RPMI8226 (cell line): ENCODE results near the gene KCNK15.
A peak's percentile ranks its signal among the peaks of the same experiment; 100 is the strongest.

Source experiments
- DNase-seq: peaks from one replicate; pipeline ENCODE4 v3.0.0-alpha.2; 2015

Gene KCNK15

DNA sequence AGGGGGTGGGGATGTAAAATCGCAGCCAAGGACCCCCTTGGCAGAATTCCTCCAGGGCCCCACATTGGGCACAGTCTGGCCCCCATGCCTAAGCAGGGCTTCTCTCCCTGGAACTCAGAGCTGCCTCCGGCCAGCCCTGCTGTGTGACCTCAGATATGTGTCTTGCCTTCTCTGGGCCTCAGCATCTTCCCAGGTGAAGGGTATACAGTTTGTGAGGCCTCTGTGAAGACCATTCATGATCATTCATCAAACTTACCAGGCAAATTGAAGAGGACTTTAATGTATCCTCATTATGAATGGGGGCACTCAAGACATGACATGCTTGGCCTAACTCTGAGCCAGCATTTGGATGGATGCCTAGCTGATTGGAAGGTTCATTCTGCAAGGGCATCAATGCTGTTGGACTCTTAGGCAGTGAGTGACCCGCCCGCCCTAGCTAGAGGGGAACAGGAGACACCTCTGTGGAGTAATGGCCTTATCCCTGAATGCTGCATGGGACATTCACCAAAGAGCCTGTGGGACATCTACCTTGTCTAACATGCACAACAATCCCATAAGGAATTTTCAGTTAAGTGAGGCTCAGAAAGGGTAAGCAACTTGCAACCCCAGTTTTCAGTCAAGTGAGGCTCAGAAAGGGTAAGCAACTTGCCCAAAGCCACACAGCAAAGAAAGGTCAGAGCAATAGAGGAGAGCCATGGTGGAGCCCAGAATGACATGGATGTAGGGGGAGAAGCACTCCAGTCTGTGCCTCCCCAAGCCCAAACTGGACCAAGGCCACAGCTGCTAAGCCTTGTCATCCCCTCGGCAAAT, 30.0 kb upstream of the KCNK15 start:
- DNase-seq, result no peak

DNA sequence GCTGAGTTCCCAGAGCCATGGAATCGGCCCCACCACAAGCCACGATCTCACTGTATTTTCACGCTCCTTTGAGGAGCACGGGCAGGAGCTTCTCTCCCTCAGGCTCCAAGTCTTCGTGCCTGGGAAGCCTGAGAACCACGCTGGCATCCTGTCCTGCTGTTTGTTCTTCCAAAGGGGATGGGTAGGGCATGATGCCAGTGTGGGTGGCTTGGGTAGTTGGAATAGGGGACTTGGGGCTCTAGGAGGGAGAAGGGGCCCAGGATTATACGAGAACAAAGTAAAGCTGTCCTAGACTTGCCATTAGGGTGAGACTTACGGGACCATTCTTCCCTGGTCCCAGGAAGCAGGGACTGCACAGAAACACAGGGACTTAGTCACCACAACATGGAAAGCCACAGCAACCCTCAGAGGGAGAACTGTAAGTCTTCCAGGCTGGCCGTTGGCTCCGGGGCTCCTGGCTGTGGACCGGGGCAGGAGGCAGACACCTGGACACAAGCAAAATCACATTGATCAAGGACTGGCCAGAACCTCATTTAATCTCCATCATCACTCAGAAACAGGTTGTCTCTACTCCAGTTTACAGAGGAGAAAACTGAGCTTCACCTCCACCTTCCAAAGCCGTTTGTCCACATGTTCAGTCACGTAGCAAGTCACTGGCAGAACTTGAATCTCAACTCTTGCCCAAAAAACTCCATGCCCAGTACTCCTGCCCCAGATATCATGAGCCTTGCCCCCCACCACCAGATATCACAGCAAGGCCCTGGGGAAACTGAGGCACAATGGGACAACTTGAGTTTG, 29.2 kb upstream of the KCNK15 start:
- DNase-seq, result no peak

DNA sequence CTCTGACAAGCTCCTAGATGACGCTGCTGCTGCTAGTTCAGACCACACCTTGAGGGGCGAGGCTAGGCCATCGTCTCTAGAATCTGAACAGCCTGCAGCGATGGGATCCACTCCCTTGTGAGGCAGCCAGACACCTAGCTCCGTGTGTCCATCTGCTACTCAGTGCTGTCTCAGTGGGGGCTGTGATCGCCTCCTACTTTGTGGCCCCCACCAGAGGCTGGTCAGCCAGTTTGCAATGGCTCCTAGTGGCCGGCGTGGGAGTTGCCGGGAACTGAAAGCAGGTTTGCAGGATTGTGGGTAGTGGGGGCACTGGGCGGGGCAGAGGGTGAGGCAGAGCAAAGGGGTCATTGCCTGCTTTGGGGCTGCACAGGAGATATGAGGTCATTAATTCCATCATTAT, 27.7 kb upstream of the KCNK15 start:
- DNase-seq, result peak; percentile 28

DNA sequence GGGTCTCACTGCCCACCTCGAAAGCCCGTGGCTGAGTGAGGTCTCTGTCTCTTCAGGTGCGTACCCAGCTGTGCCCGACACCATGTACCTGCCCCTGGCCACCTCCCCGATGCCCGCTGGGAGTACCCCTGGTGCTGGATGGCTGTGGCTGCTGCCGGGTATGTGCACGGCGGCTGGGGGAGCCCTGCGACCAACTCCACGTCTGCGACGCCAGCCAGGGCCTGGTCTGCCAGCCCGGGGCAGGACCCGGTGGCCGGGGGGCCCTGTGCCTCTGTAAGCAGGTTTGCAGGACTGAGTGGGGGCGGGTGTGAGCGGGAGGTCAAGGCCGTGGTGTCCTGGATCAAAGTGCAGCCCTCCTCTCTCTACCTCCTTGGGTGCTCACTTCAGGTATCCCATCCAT, 25.8 kb upstream of the KCNK15 start:
- DNase-seq, result no peak

DNA sequence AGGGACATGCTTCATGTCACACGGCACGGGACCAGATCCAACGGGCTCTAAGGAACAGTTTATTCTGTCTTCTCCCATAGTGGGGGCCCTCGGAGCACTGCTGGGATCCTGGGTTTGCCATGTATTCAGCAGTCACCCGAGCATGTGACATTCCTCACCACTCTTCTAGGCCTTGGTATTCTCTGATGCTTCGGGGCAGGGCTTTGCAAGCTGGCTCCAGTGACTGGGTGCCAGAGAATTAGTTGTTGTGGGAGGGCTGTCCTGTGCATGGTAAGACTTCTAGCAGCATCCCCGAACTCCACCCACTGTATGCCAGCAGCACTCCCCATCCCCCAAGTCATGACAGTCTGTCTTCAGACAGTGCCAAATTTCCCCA, 25.1 kb upstream of the KCNK15 start:
- no peak for DNase-seq

DNA sequence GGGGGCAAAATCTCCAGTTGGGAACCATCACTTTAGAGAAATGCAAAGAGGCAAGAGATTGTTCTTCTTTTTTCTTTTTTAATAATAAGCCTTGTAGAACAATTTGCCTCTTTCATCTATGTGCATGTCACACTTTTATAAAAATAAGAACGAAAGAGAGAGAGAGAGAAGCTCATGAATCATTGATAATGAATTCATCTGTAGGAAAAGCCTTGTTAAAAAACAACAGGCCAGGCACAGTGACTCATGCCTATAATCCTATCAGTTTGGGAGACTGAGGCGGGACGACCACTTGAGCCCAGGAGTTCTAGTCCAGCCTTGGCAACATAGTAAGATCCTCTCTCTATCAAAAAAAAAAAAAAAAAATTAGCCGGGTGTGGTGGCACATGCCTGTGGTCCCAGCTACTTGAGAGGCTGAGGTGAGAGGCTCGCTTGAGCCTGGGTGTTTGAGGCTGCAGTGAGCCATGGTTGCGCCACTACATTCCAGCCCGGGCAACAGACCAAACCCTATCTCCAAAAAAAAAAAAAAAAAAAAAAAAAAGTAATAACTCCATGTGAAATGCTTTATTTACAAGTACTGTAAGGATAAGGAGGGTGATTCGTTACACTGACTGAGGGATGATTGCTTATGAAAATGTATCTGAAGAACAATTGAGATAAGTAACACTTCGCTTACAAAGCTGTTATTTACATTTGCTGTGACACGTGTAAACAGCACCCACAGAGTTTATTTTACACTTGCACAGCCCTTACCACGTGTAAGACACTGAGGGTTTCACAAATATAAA, 24.5 kb upstream of the KCNK15 start:
- DNase-seq, result no peak

DNA sequence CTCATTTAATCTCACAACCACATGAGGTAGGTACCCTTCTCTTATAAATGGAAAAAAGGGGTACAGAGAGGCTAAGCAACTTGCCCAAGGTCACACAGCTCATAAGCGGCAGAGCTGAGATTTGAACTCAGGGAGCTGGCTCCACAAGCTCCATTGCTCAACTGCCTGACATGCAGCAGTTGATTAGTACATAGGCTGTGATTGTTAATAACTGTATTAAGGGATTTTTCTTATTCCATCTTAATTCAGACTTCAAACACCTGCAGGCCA, 23.9 kb upstream of the KCNK15 start:
- DNase-seq, result no peak

DNA sequence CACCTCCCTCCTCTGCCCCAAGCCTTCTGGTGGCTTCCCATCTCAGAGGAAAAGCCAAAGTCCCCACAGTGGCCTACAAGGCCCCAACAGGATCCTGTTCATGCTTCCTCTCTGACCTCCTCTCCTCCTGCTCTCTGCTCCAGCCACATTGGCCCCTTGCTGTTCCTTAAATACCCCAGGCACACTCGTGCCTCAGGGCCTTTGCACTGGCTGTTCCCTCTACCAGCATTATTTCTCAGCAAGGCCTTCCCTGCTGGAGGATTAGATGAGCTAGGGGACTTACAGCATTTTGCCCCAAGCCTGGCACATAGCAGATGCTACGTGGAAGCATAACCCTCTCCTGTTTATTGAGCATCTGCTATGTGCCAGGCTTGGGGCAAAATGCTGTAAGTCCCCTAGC, 22.7 kb upstream of the KCNK15 start:
- DNase-seq, result no peak

DNA sequence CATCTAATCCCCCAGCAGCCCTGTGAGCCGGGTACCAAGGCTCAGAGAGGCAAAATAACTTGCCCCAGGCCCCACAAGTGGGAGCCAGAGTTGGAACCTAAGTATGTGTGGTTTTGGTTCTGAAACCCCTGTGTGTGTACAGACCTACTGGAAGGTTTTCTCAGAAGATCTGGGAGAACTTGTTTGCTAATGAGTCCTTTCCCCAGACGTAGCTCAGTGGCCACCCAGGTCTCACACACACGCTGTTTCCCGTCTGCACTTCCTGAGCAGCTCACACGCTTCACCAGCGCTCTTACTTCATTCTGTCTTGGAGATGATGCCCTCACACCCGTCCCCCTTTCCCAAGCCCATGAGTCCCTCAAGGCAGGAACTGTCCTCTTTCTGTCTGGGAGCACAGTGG, 22.3 kb upstream of the KCNK15 start:
- DNase-seq, result no peak

DNA sequence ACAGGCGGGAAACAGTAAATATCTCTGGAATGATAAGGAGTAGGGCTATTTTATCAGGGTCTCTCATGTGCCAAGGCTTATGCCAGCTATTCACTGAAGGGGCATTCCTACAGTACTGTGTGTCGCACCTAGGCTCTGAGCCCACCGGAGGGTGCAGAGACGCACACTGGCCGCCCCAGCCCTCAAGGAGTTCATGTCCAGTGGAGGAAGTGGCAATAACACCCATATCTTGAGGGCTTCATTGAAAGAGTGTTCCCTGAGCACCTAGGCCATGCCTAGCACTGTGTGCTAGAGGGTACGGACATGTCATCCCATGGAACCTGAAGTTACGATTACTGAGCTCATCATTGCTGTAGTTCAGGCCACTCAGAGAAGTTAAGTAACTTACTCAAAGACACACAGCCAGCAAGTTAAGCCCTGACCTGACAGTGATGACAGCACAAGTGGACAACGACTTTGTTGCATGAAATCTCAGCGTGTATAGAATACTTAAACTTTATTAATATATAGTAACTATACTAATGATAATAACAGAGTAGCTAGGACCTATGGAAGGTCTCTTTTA, 21.8 kb upstream of the KCNK15 start:
- no peak for DNase-seq

DNA sequence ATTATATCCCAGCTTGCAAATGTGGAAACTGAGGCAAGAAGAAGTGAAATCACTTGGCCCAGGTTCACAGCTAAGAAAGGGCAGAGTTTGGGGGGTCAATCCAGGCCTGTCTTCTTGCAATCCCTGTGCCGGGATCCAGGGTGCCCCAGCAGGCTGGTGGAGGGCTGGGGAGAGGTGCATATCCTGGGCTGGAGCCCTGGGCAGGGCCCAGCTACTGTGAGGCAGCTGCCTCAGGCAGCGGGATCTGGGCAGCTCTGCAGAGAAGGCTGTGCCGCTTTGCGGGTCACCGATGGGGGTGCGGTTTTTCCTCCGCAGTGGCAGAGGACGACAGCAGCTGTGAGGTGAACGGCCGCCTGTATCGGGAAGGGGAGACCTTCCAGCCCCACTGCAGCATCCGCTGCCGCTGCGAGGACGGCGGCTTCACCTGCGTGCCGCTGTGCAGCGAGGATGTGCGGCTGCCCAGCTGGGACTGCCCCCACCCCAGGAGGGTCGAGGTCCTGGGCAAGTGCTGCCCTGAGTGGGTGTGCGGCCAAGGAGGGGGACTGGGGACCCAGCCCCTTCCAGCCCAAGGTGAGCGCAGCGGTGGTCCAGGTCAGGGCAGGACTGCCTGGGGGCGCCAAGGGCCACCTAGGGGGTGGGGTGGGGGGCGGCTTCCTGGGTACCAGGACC, 21.1 kb upstream of the KCNK15 start:
- DNase-seq, result no peak

DNA sequence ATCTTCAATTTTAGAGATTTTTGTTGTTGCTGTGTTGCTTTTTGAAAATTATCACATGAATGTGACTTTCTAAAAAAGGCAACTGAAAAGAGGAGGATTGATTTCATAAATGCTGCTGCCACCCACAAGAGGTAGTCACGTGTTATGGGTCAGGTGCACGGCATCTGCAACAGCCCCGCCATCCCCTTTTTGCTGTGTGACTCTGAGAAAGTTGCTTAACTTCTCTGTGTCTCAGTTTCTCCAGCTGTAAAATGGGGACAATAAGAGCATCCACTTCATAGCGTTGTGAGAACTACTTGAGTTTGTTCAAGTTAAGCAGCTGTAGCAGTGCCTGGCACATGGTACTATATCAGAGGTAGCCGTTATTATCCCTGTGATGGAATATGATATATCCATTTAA, 19.8 kb upstream of the KCNK15 start:
- no peak for DNase-seq

DNA sequence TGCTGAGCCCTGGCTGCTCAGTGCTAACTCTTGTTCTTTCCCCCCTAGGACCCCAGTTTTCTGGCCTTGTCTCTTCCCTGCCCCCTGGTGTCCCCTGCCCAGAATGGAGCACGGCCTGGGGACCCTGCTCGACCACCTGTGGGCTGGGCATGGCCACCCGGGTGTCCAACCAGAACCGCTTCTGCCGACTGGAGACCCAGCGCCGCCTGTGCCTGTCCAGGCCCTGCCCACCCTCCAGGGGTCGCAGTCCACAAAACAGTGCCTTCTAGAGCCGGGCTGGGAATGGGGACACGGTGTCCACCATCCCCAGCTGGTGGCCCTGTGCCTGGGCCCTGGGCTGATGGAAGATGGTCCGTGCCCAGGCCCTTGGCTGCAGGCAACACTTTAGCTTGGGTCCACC, 18.6 kb upstream of the KCNK15 start:
- no peak for DNase-seq

DNA sequence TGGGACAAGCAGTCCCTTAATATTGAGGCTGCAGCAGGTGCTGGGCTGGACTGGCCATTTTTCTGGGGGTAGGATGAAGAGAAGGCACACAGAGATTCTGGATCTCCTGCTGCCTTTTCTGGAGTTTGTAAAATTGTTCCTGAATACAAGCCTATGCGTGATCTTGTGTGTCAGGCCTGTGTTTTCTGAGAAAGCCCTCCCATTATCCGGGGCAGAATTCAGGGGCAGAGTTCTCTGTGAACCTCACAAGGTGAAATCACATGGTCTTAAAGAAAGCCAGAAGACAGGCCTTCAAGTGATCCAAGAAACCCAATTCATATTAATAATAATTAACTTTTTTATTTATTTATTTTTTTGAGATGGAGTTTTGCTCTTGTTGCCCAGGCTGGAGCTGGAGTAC, 18.0 kb upstream of the KCNK15 start:
- DNase-seq, result no peak

DNA sequence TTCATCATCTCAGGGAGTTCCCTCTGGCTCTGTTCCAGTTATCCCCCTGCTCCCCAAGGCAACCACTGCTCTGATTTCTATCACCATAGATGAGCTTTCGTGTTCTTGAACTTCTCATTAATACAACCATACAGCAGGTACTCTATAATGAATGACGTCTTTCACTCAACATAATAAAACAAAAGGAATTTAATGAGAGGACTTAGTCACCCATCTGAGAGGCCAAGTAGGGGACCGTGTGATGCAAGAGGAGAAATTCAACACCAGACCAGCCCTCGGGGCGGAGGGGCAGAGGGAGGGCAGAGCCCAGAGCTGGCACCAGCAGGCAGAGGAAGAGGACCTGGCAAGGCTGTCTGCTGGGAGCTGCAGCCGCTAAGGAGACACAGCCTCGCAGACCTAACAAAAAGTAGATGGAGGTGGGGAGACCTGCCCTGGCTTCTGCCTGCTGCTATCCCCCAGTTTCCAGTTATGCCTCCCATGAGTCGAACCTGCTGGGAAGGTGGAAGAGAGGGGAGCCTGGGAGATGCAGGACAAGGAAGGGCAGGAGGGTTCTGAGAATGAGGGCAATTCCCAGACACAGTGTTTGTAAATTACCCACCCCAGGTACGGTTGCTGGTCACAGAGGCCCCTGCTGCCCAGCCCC, 16.7 kb upstream of the KCNK15 start:
- no peak for DNase-seq

DNA sequence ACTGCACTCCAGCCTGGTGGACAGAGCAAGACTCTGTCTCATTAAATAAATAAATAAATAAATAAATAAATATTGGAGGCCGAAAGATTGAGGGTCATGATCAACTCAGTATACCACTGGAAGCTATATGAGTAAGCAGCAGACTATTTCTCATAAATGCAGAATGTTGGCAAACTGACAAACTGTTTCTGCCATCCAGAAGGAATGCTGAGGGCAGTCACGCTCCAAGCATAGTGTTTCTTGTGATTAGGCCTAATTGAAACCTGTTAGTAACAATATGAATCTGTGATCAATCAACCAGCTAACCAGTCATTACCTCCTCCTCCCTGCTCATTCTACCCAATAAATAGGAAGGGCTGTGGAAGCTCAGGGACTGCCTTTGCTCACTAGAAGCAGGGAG, 15.2 kb upstream of the KCNK15 start:
- DNase-seq, result no peak

DNA sequence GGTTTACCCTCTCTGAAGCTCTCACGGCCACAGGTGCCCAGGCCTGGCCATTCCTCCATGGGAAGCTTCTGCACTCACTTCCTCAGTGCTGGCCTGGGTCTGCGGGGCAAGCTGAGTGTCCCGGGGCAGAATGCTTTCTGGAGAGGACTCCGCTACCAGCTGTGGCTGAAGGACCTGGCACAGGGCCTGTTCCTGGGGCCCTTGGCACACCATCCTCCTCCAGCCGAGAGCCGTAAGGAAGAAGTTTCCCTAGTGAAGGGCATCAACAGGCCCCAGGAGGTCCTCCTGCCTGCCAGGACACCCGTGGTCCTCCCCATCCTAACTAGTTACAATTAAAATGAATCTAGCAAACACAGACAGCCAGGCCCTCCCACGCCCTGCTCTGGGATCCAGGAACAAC, 14.0 kb upstream of the KCNK15 start:
- no peak for DNase-seq

DNA sequence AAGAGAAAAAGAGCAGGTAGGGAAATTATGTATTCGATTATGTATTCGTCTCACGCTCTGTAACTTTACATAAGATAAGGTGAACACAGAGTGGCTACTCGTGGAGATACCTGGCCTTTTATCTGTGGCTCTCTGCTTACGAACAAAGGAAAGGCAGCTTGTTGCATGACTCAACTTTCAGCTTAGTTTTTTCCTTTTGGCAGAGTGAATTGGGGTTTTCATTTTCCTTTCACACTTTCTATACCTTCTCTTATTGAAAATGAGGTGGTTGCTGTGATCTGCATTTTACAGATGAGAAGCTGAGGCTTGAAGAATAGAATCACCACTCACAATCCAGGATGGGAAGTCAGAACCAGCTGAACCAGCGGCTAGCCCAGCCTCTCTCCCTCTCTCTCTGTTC, 13.3 kb upstream of the KCNK15 start:
- no peak for DNase-seq

DNA sequence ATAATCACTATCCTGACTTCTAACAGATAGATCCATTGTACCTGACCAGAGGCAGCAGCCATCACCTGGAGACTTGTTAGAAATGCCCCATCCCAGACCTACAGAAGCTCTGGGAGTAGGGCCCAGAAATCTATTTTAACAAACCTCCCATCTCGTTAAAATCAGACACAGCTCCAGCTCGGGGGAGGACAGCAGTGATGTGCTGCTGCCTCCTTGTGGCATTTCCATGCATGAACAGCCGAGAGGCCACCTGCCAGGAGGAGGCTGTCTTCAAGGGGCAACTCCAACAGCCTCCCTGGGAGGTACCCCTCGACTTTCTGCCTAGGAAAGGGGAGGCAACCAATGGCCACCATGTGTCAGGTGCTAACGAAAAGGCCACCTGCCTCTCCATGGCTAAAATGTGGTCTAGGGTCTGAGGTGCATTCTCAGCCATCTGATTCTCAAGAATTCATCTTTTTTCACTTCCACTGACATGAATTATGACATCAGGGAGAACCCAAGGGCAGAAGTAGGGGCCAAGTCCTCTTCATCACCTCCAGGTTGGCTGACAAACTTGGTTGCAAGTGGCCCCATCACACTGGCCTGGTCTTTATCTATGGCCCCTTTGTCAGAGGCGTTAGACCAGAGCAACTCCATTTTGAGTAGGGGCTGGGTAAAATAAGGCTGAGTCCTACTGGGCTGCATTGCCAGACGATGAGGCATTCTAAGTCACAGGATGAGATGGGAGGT, 12.2 kb upstream of the KCNK15 start:
- DNase-seq, result peak; percentile 69

DNA sequence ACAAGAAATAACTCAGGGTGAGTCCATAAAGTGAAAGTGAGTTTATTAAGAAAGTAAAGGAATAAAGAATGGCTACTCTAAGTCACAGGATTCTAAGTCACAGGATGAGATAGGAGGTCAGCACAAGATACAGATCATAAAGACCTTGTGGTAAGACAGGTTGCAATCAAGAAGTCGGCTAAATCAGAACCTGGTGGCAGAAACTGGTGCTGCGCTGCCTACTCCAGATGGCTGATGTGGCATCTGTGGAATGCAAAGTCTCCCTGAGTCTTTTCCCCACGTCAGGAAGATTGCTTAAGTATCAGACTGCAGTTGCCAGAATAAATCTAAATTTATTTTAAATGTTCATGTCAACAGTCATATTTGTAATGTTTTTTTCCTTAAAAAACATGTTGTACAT, 10.7 kb upstream of the KCNK15 start:
- no peak for DNase-seq

DNA sequence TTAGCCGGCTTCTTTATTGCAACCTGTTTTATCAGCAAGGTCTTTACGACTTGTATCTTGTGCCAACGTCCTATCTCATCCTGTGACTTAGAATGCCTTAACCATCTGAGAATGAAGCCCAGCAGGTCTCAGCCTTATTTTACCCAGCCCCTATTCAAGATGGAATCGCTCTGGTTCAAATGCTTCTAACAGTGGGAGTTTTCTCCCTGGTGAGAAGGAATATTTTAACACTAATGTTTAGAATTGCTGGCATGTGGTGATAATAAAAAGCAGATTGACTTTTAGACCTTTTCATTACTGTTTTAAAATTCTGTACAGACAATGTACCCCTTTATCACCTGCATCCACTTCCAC, 9.9 kb upstream of the KCNK15 start:
- DNase-seq, result no peak
